ENCODE results near the gene STK4.

The STK4 gene

DNA sequence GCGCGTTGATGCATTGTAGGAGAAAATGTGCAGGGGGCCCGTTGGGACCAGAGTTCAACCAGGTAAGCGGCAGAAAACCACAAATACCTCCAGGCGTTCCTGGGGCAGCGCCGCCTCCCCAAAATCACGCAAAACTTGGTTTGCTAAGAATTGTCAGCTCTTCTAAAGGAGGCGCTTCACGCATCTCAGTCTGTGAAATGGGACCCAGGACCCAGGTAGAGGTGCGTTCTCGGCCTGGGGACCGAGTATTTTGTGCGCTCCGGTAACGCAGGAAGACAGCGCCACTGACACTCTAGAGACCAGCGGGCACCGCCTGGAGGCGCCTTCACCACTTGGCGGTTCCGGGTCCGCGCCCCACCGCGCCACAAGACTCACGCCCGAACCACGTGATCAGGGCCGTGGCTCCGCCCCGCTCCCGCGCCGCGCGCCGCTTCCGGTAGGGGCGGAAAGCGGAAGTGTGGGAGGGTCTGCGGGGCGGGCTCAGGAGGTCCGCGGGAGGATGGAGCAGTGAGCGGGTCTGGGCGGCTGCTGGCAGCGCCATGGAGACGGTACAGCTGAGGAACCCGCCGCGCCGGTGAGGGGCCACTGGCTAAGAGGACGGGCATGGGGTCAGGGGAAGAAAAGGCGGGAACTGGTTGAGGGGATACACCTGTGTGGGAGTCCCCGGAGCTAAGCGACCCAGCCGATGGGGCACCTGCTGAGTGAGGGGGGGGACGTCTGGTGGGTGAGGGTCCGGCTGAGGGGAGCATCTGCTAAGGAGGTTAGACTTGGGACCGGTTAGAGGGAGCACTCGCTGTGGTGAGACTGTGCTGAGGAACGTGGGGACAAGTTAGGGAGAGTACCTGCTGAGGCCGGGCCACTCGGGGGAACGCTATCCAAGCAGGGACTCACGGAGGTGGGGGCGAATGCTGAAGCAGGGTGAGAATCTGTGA is at the start of gene STK4:
TSS of gene STK4 (plus strand) at position 483 of the 932 bp plus-strand sequence. CDS start at position 540, 57 bp downstream.
- DNase-seq, result peak; percentile 84 to 94

DNA sequence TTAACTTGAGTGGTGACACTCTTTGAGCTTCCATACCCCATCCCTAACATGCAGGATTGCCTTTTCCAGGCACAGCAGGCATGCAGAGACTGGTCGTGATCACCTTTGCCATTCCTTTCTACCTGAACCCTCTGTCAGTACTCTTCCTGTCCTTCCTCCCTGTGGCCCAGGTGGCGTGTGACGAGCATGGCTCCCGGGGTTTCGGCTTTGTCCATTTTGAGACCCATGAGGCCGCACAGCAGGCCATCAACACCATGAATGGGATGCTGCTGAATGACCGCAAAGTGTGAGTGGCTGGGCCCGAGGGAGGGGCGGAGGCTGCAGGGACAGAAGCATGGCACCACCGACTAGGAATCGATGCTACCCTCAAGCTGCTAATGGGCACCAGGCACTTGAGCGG is 49.7 kb upstream of the STK4 start:
- no peak for DNase-seq

- no peak for DNase-seq
Observed at GRCh38 chr20:44917399-44917798, 48.9 kb upstream of the STK4 start.

DNA sequence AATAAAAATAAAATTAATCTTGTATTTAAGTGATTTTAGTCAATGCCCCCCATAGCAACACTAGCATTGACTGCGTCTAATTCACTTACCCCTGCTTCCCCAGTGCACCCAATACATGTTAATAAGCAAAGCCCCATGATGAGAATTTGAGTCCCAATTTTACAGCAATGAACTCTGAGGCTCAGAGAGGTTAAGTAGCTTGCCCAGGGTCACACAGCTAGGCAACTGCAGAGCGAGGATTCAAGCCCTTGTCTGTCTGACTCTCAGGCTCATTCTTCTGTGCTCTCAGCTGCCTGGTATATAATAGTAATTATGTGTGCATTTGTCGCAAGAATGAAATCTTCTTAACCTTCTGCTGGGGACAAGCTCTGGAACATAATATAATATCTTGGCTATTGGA is 48.0 kb upstream of the STK4 start:
- no peak for DNase-seq

- DNase-seq, result no peak
Observed at GRCh38 chr20:44918761-44919160, 47.6 kb upstream of the STK4 start.

DNA sequence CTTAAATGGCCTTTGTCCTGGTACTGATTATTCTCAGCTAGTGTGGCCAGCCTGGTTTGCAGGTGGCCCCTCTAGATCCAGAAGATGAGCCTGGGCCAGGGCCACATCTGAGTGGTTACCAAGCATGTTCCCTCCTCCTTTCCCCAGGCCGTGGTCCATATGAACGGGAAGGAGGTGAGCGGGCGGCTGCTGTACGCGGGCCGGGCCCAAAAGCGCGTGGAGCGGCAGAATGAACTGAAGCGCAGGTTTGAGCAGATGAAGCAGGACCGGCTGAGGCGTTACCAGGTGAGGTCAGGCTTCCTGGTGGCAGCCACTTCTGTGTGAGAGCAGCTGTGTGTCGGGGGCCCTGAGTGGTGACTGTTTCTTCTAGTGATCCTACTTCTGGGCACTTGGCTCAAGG is 44.9 kb upstream of the STK4 start:
- no peak for DNase-seq

DNA sequence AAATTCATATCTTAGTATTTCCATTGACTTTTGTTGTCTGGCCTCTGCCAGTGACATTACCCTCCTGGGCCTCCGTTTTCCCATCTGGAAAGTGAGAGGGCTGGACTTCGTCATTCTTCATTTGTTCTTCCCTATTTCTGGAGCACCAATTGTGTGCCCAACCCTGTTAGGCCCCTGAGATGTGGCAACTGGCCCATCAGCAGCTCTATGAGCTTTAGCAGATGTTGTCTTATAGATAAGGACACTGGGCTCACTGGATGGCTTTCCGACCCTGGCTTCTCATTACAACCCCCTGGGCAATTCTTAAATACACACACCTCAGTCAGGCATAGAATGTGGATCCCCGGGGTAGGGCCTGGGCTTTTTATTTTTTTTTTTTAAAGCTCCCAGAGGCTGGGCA is 41.8 kb upstream of the STK4 start:
- DNase-seq, result no peak

DNA sequence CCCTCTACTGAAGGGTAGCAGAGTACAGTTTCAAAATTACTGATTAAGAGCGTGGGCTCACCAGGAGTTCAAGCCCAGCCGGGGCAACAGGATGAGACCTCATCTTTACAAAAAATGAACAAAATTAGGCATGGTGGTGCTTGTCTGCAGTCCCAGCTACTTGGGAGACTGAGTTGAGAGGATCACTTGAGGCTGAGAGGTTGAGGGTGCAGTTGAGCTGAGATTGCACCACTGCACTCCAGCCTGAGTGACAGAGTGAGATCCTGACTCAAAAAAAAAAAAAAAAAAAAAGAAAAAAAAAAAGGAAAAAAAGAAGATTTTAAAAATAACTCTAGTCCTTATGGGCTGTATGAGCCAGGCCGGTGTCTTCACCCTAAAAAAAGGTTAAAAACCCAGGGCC is 37.7 kb upstream of the STK4 start:
- DNase-seq, result no peak

GRCh38 chr20:44930517-44931168 is 35.7 kb upstream of the STK4 start:
- DNase-seq, result no peak

- no peak for DNase-seq
Observed at GRCh38 chr20:44931911-44932310, 34.4 kb upstream of the STK4 start.

- no peak for DNase-seq
Observed at GRCh38 chr20:44932916-44933315, 33.4 kb upstream of the STK4 start.

GRCh38 chr20:44936510-44936909 is 29.8 kb upstream of the STK4 start:
- no peak for DNase-seq

GRCh38 chr20:44938637-44939036 is 27.7 kb upstream of the STK4 start:
- DNase-seq, result no peak

GRCh38 chr20:44941120-44941691 is 25.1 kb upstream of the STK4 start:
- no peak for DNase-seq

- no peak for DNase-seq
Observed at GRCh38 chr20:44942264-44942973, 23.9 kb upstream of the STK4 start.

DNA sequence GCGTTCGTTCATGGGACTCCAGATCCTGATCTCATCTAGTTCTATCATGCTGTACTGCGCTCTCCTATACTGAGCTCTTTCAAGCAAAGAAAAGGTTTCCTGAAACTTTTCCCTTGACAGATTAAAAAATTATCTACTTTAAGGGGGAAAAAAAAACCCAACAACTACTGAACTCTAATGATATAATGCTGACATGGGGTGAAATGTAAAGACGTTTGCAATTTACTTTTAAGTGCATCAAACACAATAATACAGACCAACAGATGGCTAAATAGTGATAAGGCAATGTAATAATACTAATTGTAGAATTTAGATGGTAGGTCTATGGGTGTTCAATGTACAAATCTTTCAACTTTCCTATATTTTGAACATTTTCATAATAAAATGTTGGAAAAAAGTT is 22.5 kb upstream of the STK4 start:
- DNase-seq, result no peak

GRCh38 chr20:44945261-44945660 is 21.1 kb upstream of the STK4 start:
- no peak for DNase-seq

- DNase-seq, result no peak
Observed at GRCh38 chr20:44946271-44946852, 19.9 kb upstream of the STK4 start.

GRCh38 chr20:44948107-44948506 is 18.2 kb upstream of the STK4 start:
- no peak for DNase-seq

- DNase-seq, result no peak
Observed at GRCh38 chr20:44948513-44948912, 17.8 kb upstream of the STK4 start.

GRCh38 chr20:44950368-44950767 is 15.9 kb upstream of the STK4 start:
- DNase-seq, result no peak

- no peak for DNase-seq
Observed at GRCh38 chr20:44952731-44953130, 13.6 kb upstream of the STK4 start.

- no peak for DNase-seq
Observed at GRCh38 chr20:44954211-44954610, 12.1 kb upstream of the STK4 start.
